NCI-H524 treated with DMSO at 0.1 percent for 48 hours (cell line): Measurements from ENCODE around the gene SEPHS2.
"Not testable (repeated sequence)": the region's sequence is repeated elsewhere in the genome, so short reads cannot be mapped to it uniquely, and the experiment has no call there.

ENCODE experiments used
- DNase-seq: peaks from one replicate; lab custom pipeline; 2025; lab: John Stamatoyannopoulos, UW

Gene SEPHS2

GRCh38 chr16:30470170-30470512, 24.5 kb upstream of the SEPHS2 start:
- no peak for DNase-seq

- no peak for DNase-seq
Measured at GRCh38 chr16:30464078-30464477, 18.4 kb upstream of the SEPHS2 start.

- not testable (repeated sequence) for DNase-seq
Measured at GRCh38 chr16:30461426-30461825, 15.8 kb upstream of the SEPHS2 start.

GRCh38 chr16:30459456-30459855, 13.8 kb upstream of the SEPHS2 start:
- no peak for DNase-seq

- no peak for DNase-seq
Measured at GRCh38 chr16:30458561-30459394, 13.1 kb upstream of the SEPHS2 start.

- DNase-seq: no peak
Measured at GRCh38 chr16:30457743-30458560, 12.3 kb upstream of the SEPHS2 start.

DNA sequence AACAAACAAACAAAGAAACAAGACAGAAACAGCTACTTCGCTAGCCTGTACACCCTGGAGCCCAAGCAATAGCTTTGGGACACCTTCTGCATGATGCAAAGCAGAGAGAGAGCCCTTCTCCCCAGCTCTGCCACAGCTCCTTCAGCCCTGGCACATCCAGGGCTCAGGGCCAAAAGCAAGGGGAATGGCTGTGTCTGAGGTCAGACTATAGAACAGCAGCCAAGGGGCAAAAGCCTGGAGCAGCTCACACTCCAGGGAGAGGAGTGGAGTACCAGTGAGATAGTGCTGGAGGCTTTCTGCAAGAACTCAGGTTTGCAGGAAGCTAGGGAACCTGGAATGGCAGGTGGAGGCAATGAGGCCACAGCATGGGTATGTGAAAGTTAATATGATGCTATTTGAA, 11.6 kb upstream of the SEPHS2 start:
- no peak for DNase-seq

- DNase-seq: no peak
Measured at GRCh38 chr16:30456302-30456701, 10.6 kb upstream of the SEPHS2 start.

- not testable (repeated sequence) for DNase-seq
Measured at GRCh38 chr16:30452709-30453580, 7.3 kb upstream of the SEPHS2 start.

DNA sequence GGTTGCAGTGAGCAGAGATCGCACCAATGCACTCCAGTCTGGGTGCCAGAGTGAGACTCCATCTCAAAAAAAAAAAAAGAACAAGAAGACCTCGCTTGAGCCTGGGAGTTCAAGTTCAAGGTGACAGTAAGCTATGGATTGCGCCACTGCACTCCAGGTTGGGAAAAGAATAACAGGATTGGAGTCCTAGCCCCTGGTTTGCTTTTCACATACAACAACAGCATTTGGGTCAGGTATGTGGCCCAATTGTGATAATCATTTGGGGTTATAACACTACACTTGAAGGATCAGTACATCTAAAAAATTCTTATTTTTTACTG, 3.4 kb upstream of the SEPHS2 start:
- DNase-seq: no peak

GRCh38 chr16:30447512-30448226, 2.0 kb upstream of the SEPHS2 start:
- no peak for DNase-seq

DNA sequence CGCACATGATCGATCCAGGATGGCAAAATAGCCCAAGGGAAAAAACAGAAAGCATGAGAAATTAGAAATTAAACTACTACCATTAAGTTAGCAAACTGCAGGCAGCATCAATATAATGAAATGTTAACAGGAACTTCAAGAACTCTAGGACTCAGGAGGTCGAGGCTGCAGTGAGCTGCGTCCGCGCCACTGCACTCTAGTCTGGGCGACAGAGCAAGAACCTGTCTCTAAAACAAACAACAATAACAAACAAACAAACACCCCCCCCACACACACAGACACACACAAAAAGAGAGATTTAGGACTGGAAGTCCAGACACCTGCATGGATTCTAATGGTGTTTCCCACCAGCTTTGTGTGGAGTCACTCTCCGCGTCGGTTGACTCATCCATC, 525 bp upstream of the SEPHS2 start:
- no peak for DNase-seq

DNA sequence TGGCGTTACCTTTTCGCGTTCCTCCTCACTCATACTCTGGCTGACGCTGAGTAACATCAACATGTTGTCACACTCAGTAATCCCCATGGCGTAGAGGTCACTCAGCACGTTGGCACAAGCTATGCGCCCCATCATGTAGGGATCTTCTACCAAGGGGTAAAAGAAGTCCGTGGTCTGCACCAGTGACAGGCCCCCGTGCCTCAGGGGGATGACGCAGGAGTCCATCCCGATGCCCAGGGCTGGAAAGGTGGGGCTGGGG, 596 bp downstream of the SEPHS2 start:
- no peak for DNase-seq

DNA sequence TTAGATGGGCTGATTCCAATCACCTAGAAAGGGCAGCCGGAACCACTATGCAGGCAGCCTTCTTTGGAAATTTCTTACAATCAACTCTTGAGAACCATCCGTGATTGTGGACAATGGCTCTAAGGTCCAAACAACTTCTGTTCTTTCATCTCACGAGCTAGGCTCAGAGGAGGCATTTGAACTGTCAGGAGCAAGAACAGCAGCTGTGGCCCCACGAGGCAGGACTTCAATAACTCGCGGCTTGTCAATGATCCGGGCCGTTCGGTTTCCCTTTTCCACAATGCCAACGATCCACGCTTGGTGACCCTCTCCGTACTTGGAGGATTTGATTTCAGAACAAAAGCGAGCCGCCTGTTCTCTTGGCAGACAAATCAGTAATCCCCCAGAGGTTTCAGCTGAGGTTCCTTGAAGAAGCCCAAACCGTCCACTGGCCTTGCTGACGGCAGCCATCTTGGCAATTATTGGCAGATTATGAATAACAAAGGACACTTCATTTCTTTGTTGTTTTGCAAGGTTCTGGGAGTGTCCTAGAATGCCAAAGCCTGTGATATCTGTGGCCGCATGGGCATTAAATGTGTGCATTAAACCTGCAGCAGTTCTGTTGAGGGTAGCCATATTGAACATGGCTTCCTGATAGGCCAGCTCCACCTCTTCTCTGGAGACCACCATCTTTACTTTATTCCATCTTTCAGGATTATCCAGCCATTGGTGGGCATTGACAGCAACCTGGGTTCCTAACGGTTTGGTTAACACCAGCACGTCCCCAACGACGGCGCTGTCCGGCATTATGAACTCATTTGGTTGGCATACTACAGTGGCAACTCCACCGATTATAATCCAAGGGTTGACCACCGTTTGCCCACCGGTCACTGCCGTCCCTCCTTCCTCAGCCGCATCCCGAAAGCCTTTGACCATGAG, 1.2 kb downstream of the SEPHS2 start:
- DNase-seq: no peak

GRCh38 chr16:30443631-30444030, 2.0 kb downstream of the SEPHS2 start:
- DNase-seq: no peak

DNA sequence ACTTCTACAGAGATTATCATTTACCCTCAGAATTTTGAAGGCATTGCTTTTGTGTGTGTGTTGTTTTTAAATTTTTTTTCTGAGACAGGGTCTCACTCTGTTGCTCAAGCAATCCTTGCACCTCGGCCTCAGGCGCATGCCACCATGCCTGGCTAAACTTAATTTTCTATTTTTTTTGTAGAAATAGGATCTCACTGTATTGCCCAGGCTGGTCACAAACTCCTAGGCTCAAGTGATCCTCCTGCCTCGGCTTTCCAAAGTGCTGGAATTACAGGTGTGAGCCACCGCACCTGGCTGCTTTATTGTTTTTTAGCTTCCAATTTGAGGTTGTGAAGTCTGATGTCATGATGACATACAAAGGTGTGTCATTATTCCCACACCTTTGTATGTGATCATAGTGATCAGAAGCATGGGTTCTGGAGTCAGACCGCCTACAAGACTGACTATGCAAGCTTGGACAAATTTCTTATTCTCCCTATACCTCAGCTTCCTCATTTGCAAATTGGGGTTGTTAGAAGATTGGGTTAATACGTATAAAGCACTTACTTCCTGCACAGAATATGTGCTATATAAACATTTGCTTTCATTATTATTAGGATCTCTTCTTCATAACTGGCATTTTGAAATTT, 5.8 kb downstream of the SEPHS2 start:
- DNase-seq: no peak

GRCh38 chr16:30438835-30439234, 6.8 kb downstream of the SEPHS2 start:
- no peak for DNase-seq

GRCh38 chr16:30437511-30438046, 8.1 kb downstream of the SEPHS2 start:
- DNase-seq: no peak

DNA sequence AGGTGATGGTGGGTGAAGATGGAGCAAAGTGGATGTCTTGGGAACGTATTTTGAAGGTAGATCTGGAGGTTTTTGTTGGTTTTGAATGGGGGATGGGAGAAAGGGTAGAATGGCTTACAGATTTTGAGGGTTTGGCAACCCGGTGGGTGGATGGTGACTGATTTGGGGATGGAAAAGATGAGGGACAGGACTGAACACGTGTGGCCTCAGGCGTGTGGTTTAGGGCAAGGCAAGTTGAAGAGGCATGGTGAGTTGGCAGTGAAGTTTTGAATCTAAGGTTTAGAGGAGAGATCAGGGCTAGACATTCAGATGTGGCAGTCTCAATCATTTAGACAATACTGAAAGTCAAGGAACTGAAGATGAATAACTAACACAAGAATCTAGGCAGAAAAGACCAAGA, 10.8 kb downstream of the SEPHS2 start:
- no peak for DNase-seq

DNA sequence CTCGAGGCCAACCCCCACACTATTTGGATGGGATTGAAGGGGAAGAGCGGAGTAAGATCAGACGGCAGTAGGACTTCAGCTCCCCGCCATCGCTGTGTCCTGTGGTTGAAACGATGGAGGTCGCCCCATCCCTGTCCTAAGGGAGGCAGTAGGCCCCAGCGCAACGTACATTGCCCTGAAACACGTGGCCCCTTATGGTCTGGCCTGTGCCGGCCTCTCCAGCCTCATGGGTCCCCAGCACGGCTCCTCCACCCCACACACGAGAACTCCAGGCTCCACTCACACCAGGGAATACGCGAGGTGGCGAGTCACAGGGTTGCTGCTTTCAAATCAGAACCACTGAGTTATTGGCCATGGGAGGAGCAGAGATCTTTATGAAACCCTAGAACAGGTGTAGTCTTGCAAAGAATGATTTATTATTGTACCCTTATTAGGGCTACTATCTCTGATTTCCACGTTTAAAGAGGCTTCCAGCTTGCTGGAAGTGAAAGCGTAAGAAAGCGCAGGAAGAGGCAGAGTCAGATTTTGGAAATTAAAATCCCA, 15.2 kb downstream of the SEPHS2 start:
- no peak for DNase-seq
